GM23338 (cell line): ENCODE data around the gene FAM114A2.

Source experiments
- CREB1 ChIP-seq: fragments of 250-450 bp; sonication (Bioruptor Pico); IDR thresholded peaks from 2 replicates; pipeline ENCODE4 v1.5.0; 2020; ENCODE audit warnings: low read depth, mild to moderate bottlenecking, moderate library complexity
- CTCF ChIP-seq, 2 experiments: fragments of 200-600 bp in 1 of 2; sonication (generic) in 1 of 2; conservative IDR thresholded peaks; 2 replicates each; pipeline versions ENCODE4 v1.5.1 to v1.6.1; 2016 to 2017; ENCODE audit warnings: antibody characterized with exemption in 2 of 2, low read depth in 2 of 2, mild to moderate bottlenecking in 2 of 2, moderate library complexity in 1 of 2
- EZH2 ChIP-seq: fragments of 200-600 bp; sonication (generic); IDR thresholded peaks from one replicate; pipeline ENCODE4 v1.8.0; 2017; ENCODE audit warnings: antibody characterized with exemption, mild to moderate bottlenecking, low read depth; ENCODE audit not compliant: unreplicated experiment
- EZH2phosphoT487 ChIP-seq: fragments of 200-600 bp; sonication (generic); IDR thresholded peaks from one replicate; pipeline ENCODE4 v1.8.1; 2018; ENCODE audit warnings: antibody characterized with exemption; ENCODE audit not compliant: unreplicated experiment
- JUNB ChIP-seq: IDR thresholded peaks from one replicate; pipeline ENCODE4 v1.6.1; 2016; ENCODE audit warnings: antibody characterized with exemption; ENCODE audit not compliant: unreplicated experiment
- POLR2AphosphoS5 ChIP-seq: IDR thresholded peaks from 2 replicates; pipeline ENCODE4 v1.6.1; 2016; ENCODE audit warnings: antibody characterized with exemption, low read depth
- REST ChIP-seq: IDR thresholded peaks from one replicate; pipeline ENCODE4 v1.6.1; 2018; ENCODE audit warnings: antibody characterized with exemption; ENCODE audit not compliant: unreplicated experiment
- STAT1 ChIP-seq: IDR thresholded peaks from one replicate; pipeline ENCODE4 v1.6.1; 2016; ENCODE audit warnings: antibody characterized with exemption; ENCODE audit not compliant: unreplicated experiment

DNA sequence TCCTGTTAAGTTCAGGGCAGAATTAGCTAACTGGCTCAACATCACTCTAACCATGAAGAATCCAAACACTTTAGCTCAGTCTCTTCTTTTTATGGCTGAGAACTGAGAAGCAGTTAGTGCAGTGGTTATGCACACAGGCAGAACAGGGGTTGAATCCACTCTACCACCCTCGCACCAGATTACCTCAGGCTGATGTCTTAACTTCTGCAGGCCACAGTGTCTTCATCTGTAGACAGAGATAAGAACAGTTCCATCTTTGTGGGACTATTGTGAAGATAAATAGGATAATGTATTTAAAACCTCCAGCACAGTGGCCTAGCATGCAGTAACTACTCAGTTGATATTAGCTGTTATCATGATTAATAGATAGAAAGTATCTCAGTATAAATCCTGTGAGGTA, 54.8 kb downstream of the FAM114A2 start:
- TF ChIP-seq CTCF (conservative IDR thresholded peaks at IDR 0.05; ENCODE audit: low read depth in 2 of 2) (no peak), REST (no peak), EZH2 (no peak), POLR2AphosphoS5 (no peak), JUNB (no peak), EZH2phosphoT487 (no peak), STAT1 (no peak), CREB1 (CRISPR knock-in tag) (no peak)
